ENCODE measurements around the gene PAK1.

DNA sequence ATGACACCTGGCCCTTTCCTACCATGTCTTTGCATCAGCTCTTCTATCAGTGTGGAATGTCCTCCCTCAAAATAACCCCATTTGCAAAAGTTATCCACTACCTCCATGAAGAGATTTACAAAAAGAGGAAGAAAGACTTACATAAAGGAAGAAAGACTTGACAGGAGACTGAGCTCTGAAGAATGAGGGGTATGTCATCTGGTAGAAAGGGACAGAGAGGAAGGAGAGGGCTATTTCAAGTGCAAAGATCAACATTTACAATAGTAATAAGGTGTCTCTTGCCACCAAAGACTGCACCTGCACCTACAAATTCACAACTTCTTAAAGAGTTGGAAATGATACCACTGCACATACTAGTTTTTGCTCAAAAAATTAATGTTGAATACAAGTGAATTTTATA, 18.2 kb downstream of the PAK1 start:
- TF ChIP-seq TEAD4 (IDR thresholded peaks at IDR 0.05) (no peak), TCF12 (IDR thresholded peaks at IDR 0.05; ENCODE audit: low read depth) (no peak)
- TF ChIP-seq, protein P1, sequence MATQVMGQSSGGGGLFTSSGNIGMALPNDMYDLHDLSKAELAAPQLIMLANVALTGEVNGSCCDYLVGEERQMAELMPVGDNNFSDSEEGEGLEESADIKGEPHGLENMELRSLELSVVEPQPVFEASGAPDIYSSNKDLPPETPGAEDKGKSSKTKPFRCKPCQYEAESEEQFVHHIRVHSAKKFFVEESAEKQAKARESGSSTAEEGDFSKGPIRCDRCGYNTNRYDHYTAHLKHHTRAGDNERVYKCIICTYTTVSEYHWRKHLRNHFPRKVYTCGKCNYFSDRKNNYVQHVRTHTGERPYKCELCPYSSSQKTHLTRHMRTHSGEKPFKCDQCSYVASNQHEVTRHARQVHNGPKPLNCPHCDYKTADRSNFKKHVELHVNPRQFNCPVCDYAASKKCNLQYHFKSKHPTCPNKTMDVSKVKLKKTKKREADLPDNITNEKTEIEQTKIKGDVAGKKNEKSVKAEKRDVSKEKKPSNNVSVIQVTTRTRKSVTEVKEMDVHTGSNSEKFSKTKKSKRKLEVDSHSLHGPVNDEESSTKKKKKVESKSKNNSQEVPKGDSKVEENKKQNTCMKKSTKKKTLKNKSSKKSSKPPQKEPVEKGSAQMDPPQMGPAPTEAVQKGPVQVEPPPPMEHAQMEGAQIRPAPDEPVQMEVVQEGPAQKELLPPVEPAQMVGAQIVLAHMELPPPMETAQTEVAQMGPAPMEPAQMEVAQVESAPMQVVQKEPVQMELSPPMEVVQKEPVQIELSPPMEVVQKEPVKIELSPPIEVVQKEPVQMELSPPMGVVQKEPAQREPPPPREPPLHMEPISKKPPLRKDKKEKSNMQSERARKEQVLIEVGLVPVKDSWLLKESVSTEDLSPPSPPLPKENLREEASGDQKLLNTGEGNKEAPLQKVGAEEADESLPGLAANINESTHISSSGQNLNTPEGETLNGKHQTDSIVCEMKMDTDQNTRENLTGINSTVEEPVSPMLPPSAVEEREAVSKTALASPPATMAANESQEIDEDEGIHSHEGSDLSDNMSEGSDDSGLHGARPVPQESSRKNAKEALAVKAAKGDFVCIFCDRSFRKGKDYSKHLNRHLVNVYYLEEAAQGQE (IDR thresholded peaks at IDR 0.05; ENCODE audit: low read depth): no peak
